ENCODE results near the gene TRIO.
"Not testable (repeated sequence)": the region's sequence is repeated elsewhere in the genome, so short reads cannot be mapped to it uniquely, and the experiment has no call there.

The TRIO gene

GRCh38 chr5:14510156-14510734, 367.1 kb downstream of the TRIO start:
- no peak for DNase-seq (ENCODE audit: low read depth)

- DNase-seq (ENCODE audit: low read depth) = no peak
These were observed 367.7 kb downstream of the TRIO start for GRCh38 chr5:14510880-14511279.

- DNase-seq (ENCODE audit: low read depth) = no peak
These were observed 369.4 kb downstream of the TRIO start for GRCh38 chr5:14512574-14512973.

GRCh38 chr5:14513266-14513665, 370.1 kb downstream of the TRIO start:
- DNase-seq (ENCODE audit: low read depth) = no peak

- DNase-seq (ENCODE audit: low read depth) = no peak
These were observed 373.8 kb downstream of the TRIO start for GRCh38 chr5:14516901-14517300.

- no peak for DNase-seq (ENCODE audit: low read depth)
These were observed 375.5 kb downstream of the TRIO start for GRCh38 chr5:14518638-14519037.

GRCh38 chr5:14521748-14522147, 378.6 kb downstream of the TRIO start:
- DNase-seq (ENCODE audit: low read depth) = no peak

- DNase-seq (ENCODE audit: low read depth) = no peak
These were observed 379.6 kb downstream of the TRIO start for GRCh38 chr5:14522721-14523120.

GRCh38 chr5:14523243-14524034, 380.3 kb downstream of the TRIO start:
- no peak for DNase-seq (ENCODE audit: low read depth)

- no peak for DNase-seq (ENCODE audit: low read depth)
These were observed 382.3 kb downstream of the TRIO start for GRCh38 chr5:14525397-14525796.

- no peak for DNase-seq (ENCODE audit: low read depth)
These were observed 383.4 kb downstream of the TRIO start for GRCh38 chr5:14526493-14526892.

- DNase-seq (ENCODE audit: low read depth) = no peak
These were observed 385.0 kb downstream of the TRIO start for GRCh38 chr5:14528115-14528514.

- DNase-seq (ENCODE audit: low read depth) = no peak
These were observed 385.8 kb downstream of the TRIO start for GRCh38 chr5:14528926-14529325.

- DNase-seq (ENCODE audit: low read depth) = no peak
These were observed 388.5 kb downstream of the TRIO start for GRCh38 chr5:14531668-14532067.

GRCh38 chr5:14532180-14532579, 389.0 kb downstream of the TRIO start:
- no peak for DNase-seq (ENCODE audit: low read depth)

- no peak for DNase-seq (ENCODE audit: low read depth)
These were observed 391.6 kb downstream of the TRIO start for GRCh38 chr5:14534773-14535172.

- DNase-seq (ENCODE audit: low read depth) = no peak
These were observed 402.2 kb downstream of the TRIO start for GRCh38 chr5:14545308-14545707.

- DNase-seq (ENCODE audit: low read depth) = no peak
These were observed 402.7 kb downstream of the TRIO start for GRCh38 chr5:14545862-14546261.

- DNase-seq (ENCODE audit: low read depth) = no peak
These were observed 404.5 kb downstream of the TRIO start for GRCh38 chr5:14547666-14548065.

GRCh38 chr5:14551211-14551610, 408.1 kb downstream of the TRIO start:
- DNase-seq (ENCODE audit: low read depth) = no peak

- no peak for DNase-seq (ENCODE audit: low read depth)
These were observed 408.9 kb downstream of the TRIO start for GRCh38 chr5:14552017-14552416.

- DNase-seq (ENCODE audit: low read depth) = not testable (repeated sequence)
These were observed 411.1 kb downstream of the TRIO start for GRCh38 chr5:14554288-14554687.

GRCh38 chr5:14556015-14556414, 412.9 kb downstream of the TRIO start:
- no peak for DNase-seq (ENCODE audit: low read depth)

GRCh38 chr5:14557203-14557770, 414.1 kb downstream of the TRIO start:
- DNase-seq (ENCODE audit: low read depth) = no peak

All from HS-5 (cell line).